Measurements from ENCODE around the gene UPB1.

DNA sequence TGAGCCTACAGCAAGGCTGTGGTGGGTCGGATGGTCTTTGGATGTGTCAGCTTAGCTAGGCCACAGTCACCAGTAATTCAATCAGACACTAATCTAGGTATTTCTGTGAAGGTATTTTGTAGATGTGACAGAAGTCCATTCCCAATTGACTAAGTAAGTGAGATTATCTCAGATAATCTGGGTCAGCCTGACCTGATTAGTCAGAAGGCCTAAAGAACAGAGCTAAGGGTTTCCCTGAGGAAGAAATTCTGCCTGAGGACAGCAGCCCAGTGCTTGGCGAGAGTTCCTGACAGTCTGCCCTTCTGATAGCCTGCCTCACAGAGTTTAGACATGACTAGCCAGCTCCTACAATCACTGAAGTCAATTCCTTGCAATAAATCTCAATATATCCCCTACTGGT lies 31.1 kb downstream of the UPB1 start:
- no peak for TF ChIP-seq CTCF (IDR thresholded peaks at IDR 0.05; ENCODE audit: low read length)
- no peak for TF ChIP-seq EZH2phosphoT487 (IDR thresholded peaks at IDR 0.05; ENCODE audit: low read length)
